Trophoblast cell (in vitro differentiated cells and primary cell): ENCODE data around the gene RIMBP2.

Experiments used
- DNase-seq, 2 donors: peaks; one replicate each; pipeline ENCODE4 v3.0.0-alpha.2; 2016
- H2AFZ ChIP-seq: 2 replicates; pipeline ENCODE4 v1.6.1; 2013; ENCODE audit warnings: low read length, moderate library complexity, mild to moderate bottlenecking; ENCODE audit not compliant: insufficient read depth, poor library complexity
- H2AK5ac ChIP-seq: 2 replicates; pipeline ENCODE4 v1.6.1; 2013; ENCODE audit warnings: mild to moderate bottlenecking, low read length
- H2BK120ac ChIP-seq: 2 replicates; pipeline ENCODE4 v1.6.1; 2013; ENCODE audit warnings: low read length, mild to moderate bottlenecking, moderate library complexity; ENCODE audit not compliant: insufficient read depth, poor library complexity
- H2BK12ac ChIP-seq: 2 replicates; pipeline ENCODE4 v1.6.1; 2013; ENCODE audit warnings: mild to moderate bottlenecking, low read length, moderate library complexity
- H2BK5ac ChIP-seq: 2 replicates; pipeline ENCODE4 v1.6.1; 2013; ENCODE audit warnings: low read length, low read depth, moderate library complexity, mild to moderate bottlenecking; ENCODE audit not compliant: poor library complexity
- H3K14ac ChIP-seq: 2 replicates; pipeline ENCODE4 v1.6.1; 2013; ENCODE audit warnings: mild to moderate bottlenecking, low read length
- H3K18ac ChIP-seq: 2 replicates; pipeline ENCODE4 v1.6.1; 2013; ENCODE audit warnings: mild to moderate bottlenecking, low read length
- H3K23ac ChIP-seq: 2 replicates; pipeline ENCODE4 v1.6.1; 2013; ENCODE audit warnings: low read length
- H3K27ac ChIP-seq: 2 replicates; pipeline ENCODE4 v1.5.1; 2013; ENCODE audit warnings: low read depth, mild to moderate bottlenecking, inconsistent platforms, low read length, moderate library complexity
- H3K27me3 ChIP-seq: 2 replicates; pipeline ENCODE4 v1.6.1; 2013; ENCODE audit warnings: inconsistent platforms, mild to moderate bottlenecking, low read length, moderate library complexity; ENCODE audit not compliant: insufficient read depth
- H3K36me3 ChIP-seq, 2 experiments: 1 replicate in 1 of 2; 2 replicates in 1 of 2; pipeline ENCODE4 v1.6.1; 2013; ENCODE audit warnings: low read length in 2 of 2, mild to moderate bottlenecking in 2 of 2, moderate library complexity in 1 of 2; ENCODE audit not compliant: insufficient read depth in 2 of 2, control insufficient read depth in 1 of 2
- H3K4ac ChIP-seq: 2 replicates; pipeline ENCODE4 v1.6.1; 2013; ENCODE audit warnings: low read depth, mild to moderate bottlenecking, low read length, moderate library complexity
- H3K4me1 ChIP-seq, 2 experiments: 1 replicate in 1 of 2; 2 replicates in 1 of 2; pipeline ENCODE4 v1.6.1; 2013; ENCODE audit warnings: low read length in 2 of 2, mild to moderate bottlenecking in 2 of 2, moderate library complexity in 1 of 2; ENCODE audit not compliant: insufficient read depth in 2 of 2, control insufficient read depth in 1 of 2
- H3K4me2 ChIP-seq: 2 replicates; pipeline ENCODE4 v1.6.1; 2013; ENCODE audit warnings: inconsistent platforms, mild to moderate bottlenecking, low read length, moderate library complexity
- H3K4me3 ChIP-seq: 2 replicates; pipeline ENCODE4 v1.5.1; 2013; ENCODE audit warnings: mild to moderate bottlenecking, low read depth, low read length, inconsistent platforms
- H3K79me1 ChIP-seq: one replicate; pipeline ENCODE4 v1.6.1; 2013; ENCODE audit warnings: low read length
- H3K79me2 ChIP-seq: 2 replicates; pipeline ENCODE4 v1.6.1; 2013; ENCODE audit warnings: low read length, mild to moderate bottlenecking; ENCODE audit not compliant: control insufficient read depth, insufficient read depth, poor library complexity
- H3K9ac ChIP-seq: 2 replicates; pipeline ENCODE4 v1.6.1; 2013; ENCODE audit warnings: mild to moderate bottlenecking, low read length
- H3K9me3 ChIP-seq: 2 replicates; pipeline ENCODE4 v1.6.1; 2013; ENCODE audit warnings: low read depth, mild to moderate bottlenecking, control low read depth, inconsistent platforms, low read length; ENCODE audit not compliant: insufficient read depth
- H4K12ac ChIP-seq: 2 replicates; pipeline ENCODE4 v1.6.1; 2013; ENCODE audit warnings: low read depth, mild to moderate bottlenecking, low read length, moderate library complexity
- H4K8ac ChIP-seq: 2 replicates; pipeline ENCODE4 v1.6.1; 2013; ENCODE audit warnings: low read depth, mild to moderate bottlenecking, low read length, moderate library complexity
- H4K91ac ChIP-seq: one replicate; pipeline ENCODE4 v1.6.1; 2013; ENCODE audit warnings: low read depth, mild to moderate bottlenecking, low read length, moderate library complexity
- WGBS: extraction: QIAGEN DNeasy Blood & Tissue Kit; methylation state at CpG from one replicate; pipeline ENCODE4 v1.1.7; 2013; ENCODE audit warnings: missing lambda C conversion rate; ENCODE audit not compliant: insufficient read length, insufficient coverage; ENCODE audit errors: extremely low coverage; 5-methylcytosine and 5-hydroxymethylcytosine counted together

The RIMBP2 gene

DNA sequence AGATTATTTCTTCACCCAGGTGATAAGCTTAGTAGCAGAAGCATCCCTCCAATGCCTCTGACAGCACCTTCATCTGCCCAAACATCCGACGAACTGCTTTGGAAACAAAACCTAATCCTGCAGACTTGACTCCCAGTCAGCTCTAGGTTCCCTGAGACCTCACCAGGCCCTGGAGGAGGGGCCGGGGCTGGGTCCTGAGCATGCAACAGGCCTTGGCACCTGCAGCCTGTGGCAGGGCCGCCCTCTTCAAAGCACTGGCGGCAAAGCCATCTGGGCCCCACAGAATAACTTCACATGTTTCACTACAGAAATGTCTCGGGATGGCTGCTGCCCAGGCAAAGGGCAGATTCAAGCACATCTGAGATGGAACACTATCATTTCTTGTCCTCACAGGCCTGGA is 245.1 kb downstream of the RIMBP2 start:
- Histone ChIP-seq H3K4me2 (no peak overlapping the region), H3K9ac (no peak overlapping the region), H4K91ac (no peak overlapping the region), H3K4me3 (no peak overlapping the region), H3K79me1 (no peaks in the 10 kb centered on the region), H3K4ac (no peak overlapping the region), H3K18ac (no peak overlapping the region), H2AK5ac (no peak overlapping the region), H3K9me3 (peaks cover 8% of the 10 kb centered on the region), H3K4me1 (no peaks in the 10 kb centered on the region), H4K8ac (no peak overlapping the region), H4K12ac (no peak overlapping the region), H2BK12ac (no peak overlapping the region), H3K79me2 (no peaks in the 10 kb centered on the region), H3K36me3 (no peaks in the 10 kb centered on the region), H3K23ac (no peak overlapping the region), H2BK120ac (no peak overlapping the region), H3K27me3 (no peaks in the 10 kb centered on the region), H3K27ac (no peak overlapping the region), H3K14ac (no peak overlapping the region), H2AFZ (no peak overlapping the region), H2BK5ac (no peak overlapping the region)
- whole genome bisulfite sequencing: no CpG with 5 or more reads among the region's 6 CpGs
- DNase-seq: no peak

DNA sequence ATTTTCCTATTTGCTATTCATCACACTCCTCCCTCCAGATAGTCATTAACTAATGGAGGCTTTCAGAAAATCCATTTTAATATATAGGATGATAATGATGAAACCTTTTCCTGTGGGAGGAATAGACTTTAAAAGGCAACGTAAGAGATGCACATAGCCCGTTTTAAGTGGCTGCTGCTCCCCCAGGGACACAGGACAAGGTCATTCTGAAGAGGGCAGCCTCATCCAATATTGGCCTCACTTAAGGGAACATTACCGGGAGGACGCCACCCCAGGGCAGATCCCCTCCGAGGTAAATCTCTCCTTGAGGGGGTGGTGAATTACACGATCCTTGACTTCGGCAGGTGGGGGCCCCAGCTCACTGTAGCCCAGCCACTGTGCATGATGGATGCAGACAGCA is 246.5 kb downstream of the RIMBP2 start:
- H3K4me2 ChIP-seq: no peak overlapping the region
- H3K14ac ChIP-seq: no peak overlapping the region
- no peak overlapping the region for H3K27ac ChIP-seq
- no peak overlapping the region for H2BK120ac ChIP-seq
- no peak overlapping the region for H3K4ac ChIP-seq
- no CpG with 5 or more reads among the region's 7 CpGs for WGBS
- no peaks in the 10 kb centered on the region for H3K4me1 ChIP-seq
- no peak for DNase-seq
- no peaks in the 10 kb centered on the region for H3K36me3 ChIP-seq
- H4K91ac ChIP-seq: no peak overlapping the region
- H3K9me3 ChIP-seq: peaks cover 8% of the 10 kb centered on the region
- H3K23ac ChIP-seq: no peak overlapping the region
- no peak overlapping the region for H3K9ac ChIP-seq
- H3K18ac ChIP-seq: no peak overlapping the region
- H4K12ac ChIP-seq: no peak overlapping the region
- no peak overlapping the region for H2AFZ ChIP-seq
- H2AK5ac ChIP-seq: no peak overlapping the region
- H2BK12ac ChIP-seq: no peak overlapping the region
- H4K8ac ChIP-seq: no peak overlapping the region
- no peaks in the 10 kb centered on the region for H3K79me1 ChIP-seq
- H3K27me3 ChIP-seq: no peaks in the 10 kb centered on the region
- H3K4me3 ChIP-seq: no peak overlapping the region
- no peak overlapping the region for H2BK5ac ChIP-seq
- H3K79me2 ChIP-seq: no peaks in the 10 kb centered on the region

DNA sequence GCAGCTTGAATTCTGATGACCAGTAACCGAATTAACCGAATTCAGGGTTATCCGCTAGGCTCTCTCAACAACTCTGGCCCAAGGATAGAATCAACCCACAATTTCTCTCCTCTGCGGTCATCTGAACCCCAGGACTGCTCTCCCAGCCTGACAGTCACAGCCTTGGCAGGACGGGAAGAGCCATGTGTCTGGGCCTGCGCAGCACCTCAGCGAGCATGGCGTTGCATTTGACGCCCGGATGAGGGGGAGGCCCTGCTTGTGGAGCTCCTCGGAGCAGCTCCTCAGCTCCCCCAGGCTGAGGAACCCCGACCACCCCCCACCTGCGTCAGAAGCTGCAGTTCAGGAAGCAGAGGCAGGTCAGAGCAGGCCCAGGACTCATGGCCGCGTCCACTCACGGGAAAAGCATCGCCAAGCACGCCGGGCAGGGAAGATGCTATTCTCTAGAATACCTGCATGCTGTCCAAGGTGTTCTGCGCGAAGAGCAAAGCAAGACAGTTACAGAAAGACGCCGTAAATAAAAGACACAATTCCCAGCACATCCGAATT is 247.3 kb downstream of the RIMBP2 start:
- Histone ChIP-seq H3K36me3 (no peaks in the 10 kb centered on the region), H3K23ac (no peak overlapping the region)

GRCh38 chr12:130468186-130468585 is 247.9 kb downstream of the RIMBP2 start:
- no peak overlapping the region for H2BK5ac ChIP-seq
- H3K4me2 ChIP-seq: no peak overlapping the region
- H3K4ac ChIP-seq: no peak overlapping the region
- H3K4me3 ChIP-seq: no peak overlapping the region
- H2AK5ac ChIP-seq: no peak overlapping the region
- no peak overlapping the region for H3K18ac ChIP-seq
- H4K91ac ChIP-seq: no peak overlapping the region
- DNase-seq: no peak
- no peak overlapping the region for H3K27ac ChIP-seq
- no peak overlapping the region for H2BK12ac ChIP-seq
- H2BK120ac ChIP-seq: no peak overlapping the region
- H3K14ac ChIP-seq: no peak overlapping the region
- no peak overlapping the region for H4K8ac ChIP-seq
- no peak overlapping the region for H3K9ac ChIP-seq
- no peak overlapping the region for H4K12ac ChIP-seq
- no peaks in the 10 kb centered on the region for H3K27me3 ChIP-seq
- no peak overlapping the region for H3K23ac ChIP-seq
- no peaks in the 10 kb centered on the region for H3K4me1 ChIP-seq
- H3K9me3 ChIP-seq: peaks cover 11% of the 10 kb centered on the region
- no peaks in the 10 kb centered on the region for H3K79me1 ChIP-seq
- H3K79me2 ChIP-seq: no peaks in the 10 kb centered on the region
- no CpG with 5 or more reads among the region's 9 CpGs for WGBS
- no peak overlapping the region for H2AFZ ChIP-seq
- no peaks in the 10 kb centered on the region for H3K36me3 ChIP-seq

More for the DNA sequence above, 247.3 kb downstream of the RIMBP2 start:
- no CpG with 5 or more reads among the region's 24 CpGs for WGBS
- Histone ChIP-seq H3K9me3 (peaks cover 8% of the 10 kb centered on the region), H3K79me1 (no peaks in the 10 kb centered on the region), H4K12ac (no peak overlapping the region), H2AFZ (no peak overlapping the region), H2AK5ac (no peak overlapping the region), H3K18ac (no peak overlapping the region), H4K91ac (no peak overlapping the region), H2BK12ac (no peak overlapping the region), H2BK120ac (no peak overlapping the region), H3K4ac (no peak overlapping the region), H3K14ac (no peak overlapping the region), H2BK5ac (no peak overlapping the region), H3K4me1 (no peaks in the 10 kb centered on the region), H3K4me3 (no peak overlapping the region), H3K4me2 (no peak overlapping the region), H4K8ac (no peak overlapping the region), H3K79me2 (no peaks in the 10 kb centered on the region), H3K9ac (no peak overlapping the region), H3K27me3 (no peaks in the 10 kb centered on the region), H3K27ac (no peak overlapping the region)
- DNase-seq: no peak
